HG03432 (cell line): ENCODE data around the gene NONO.
"Not testable (repeated sequence)": the region's sequence is repeated elsewhere in the genome, so short reads cannot be mapped to it uniquely, and the experiment has no call there.

Experiments
- ATAC-seq: cut with Tn5 transposase; IDR thresholded peaks from one replicate; pipeline ENCODE4 v1.9.1; 2021; ENCODE audit warnings: mild to moderate bottlenecking, moderate library complexity; ENCODE audit not compliant: unreplicated experiment

The NONO gene, protein sequence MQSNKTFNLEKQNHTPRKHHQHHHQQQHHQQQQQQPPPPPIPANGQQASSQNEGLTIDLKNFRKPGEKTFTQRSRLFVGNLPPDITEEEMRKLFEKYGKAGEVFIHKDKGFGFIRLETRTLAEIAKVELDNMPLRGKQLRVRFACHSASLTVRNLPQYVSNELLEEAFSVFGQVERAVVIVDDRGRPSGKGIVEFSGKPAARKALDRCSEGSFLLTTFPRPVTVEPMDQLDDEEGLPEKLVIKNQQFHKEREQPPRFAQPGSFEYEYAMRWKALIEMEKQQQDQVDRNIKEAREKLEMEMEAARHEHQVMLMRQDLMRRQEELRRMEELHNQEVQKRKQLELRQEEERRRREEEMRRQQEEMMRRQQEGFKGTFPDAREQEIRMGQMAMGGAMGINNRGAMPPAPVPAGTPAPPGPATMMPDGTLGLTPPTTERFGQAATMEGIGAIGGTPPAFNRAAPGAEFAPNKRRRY

GRCh38 chrX:71283403-71284143, at the start of gene NONO:
Gene NONO (plus strand): TSS chrX:71283635. CDS start chrX:71290638, 7,003 bp downstream.
- ATAC-seq, result peak; percentile 87

DNA sequence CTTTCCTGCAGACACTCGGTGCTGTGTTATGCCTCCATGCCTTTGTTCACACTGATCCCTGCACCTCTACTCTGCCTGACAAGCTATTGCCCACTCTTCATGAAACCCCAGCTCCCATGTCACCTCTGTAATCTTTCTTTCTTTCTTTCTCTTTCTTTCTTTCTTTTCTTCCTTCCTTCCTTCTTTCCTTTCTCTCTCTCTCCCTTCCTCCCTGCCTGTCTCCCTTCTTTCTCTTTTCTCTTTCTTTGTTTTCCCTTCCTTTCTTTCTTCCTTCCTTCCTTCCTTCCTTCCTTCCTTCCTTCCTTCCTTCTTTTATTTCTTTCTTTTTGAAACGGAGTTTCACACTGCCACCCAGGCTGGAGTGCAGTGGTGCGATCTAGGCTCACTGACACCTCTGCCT, 48.0 kb upstream of the NONO start:
- no peak for ATAC-seq

DNA sequence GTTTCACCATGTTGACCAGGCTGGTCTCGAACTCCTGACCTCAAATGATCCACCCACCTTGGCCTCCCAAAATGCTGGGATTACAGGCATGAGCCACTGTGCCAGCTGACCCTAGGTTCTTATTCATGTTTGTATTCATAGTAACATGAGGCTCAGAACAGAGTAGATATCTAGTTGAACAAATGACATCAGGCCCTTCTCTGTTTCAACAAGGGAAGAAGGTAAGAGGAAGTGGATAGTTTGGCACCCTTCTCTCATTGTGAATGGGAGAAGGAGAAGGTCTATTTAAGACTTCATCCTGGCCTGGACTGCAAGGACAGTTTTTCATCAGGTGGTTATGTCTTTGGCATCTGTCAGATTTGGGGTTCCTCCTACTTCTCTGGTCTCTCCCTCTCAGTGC, 46.6 kb upstream of the NONO start:
- no peak for ATAC-seq

DNA sequence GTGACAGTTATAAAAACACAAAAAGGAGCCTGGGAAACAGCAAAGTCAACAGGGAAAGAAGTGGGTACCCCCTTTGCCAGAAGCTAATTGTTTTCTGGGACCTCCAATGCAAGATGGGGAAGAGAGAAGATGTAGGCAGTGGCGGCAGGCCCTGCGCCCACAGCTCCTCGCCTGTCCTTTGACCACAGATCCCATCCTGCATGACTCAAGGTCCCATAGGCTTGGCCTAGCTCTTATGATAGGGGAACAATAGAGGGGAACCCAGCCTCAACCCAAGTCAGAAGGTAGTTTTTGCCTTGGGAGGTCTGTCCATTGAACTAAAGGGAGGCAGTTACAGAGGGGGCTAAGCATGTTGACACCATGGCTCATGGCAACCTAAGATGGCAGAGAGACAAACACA, 43.7 kb upstream of the NONO start:
- ATAC-seq, result no peak

DNA sequence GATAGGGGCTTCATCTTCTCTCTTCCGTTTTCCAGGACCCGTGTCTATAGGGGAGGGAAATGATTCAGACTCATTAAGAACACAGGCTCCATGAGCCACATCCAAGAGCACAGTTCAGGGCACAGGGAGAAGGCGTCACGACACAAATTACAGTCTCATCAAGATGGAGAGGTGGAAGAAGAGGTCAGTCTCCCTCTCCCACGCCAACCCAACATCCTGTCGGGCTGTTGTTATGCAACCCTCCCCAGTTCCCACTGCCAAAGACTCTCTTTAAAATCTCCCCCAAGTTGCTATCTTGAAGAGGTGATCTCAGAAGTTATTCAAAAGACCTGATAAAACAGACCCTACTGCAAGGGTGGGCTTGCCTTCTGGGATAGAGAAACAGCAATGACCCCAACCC, 42.1 kb upstream of the NONO start:
- no peak for ATAC-seq

DNA sequence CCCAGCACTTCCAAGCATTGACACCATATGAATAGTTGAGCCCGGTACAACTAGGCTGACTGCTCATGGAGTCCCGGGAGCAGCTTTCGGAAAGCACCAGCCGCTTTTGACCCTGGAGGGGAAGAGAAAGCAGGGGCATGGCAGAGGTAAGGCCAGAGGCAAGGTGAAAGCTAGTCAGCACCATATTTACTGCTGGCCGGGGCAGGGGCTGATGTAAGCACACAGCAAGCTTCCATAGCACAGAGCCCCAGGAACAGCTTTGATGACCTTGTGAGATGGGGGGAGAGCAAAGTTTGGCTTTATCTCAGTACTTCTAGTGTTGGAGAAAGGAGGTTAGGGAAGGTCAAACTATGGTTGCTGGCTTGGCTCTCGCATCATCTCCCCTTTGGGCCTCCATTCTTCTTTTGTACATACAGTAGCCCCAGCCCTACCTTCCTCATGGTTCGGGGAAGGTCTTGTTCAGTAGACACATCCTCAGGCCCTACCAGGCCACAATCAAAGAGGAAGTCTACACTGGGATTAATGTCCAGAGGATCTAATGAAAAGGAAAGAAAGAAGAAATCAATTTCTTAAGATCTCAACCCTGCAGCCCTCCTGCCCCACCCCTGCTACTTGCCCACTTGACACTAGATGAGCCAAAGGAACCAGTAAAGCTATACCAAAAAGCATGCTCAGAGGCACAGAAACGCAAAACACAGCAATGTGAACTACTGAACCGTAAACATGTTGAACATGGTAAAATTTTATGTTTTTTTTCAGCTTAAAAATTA, 38.9 kb upstream of the NONO start:
- ATAC-seq, result no peak

DNA sequence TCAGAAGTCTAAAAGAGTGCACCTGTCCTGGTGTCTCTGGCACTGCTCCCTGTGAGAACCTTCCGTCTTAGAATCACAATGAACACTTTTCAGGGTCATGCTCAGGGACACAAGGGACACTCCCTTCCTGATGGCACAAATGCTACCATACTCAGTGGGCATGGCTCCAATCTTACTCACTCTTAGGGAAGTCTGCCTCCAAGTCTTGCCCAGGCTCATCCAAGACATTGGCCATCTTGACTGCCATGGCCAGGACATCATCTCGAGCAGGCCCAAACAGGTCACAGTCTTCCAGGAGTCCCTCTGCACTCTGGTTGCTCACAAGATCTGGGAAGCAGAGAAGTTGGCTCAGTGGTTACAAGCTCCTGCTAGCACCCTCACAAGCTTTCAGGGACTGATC, 38.3 kb upstream of the NONO start:
- ATAC-seq, result no peak

DNA sequence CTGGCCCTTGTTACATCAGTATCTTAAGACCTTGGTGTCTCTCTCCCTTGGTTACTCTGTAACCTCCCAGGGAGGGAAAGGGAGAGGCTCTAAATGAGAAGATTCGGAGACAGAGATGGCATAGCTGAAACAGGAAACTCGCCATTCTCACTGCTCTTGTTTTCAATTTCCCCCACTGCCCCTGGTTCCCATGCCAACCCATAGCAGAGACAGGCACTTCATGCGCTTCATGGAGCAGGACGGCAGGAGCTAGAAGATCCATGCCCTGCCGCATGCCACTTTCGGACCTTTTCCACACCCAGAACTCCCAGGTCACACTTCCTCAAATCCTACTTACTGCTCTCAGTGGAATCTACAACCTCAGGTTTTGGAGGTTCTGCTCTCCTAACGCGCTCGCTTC, 32.6 kb upstream of the NONO start:
- no peak for ATAC-seq

GRCh38 chrX:71251466-71251973, 31.9 kb upstream of the NONO start:
- ATAC-seq, result no peak

- ATAC-seq, result no peak
Measured at GRCh38 chrX:71252221-71252620, 31.2 kb upstream of the NONO start.

DNA sequence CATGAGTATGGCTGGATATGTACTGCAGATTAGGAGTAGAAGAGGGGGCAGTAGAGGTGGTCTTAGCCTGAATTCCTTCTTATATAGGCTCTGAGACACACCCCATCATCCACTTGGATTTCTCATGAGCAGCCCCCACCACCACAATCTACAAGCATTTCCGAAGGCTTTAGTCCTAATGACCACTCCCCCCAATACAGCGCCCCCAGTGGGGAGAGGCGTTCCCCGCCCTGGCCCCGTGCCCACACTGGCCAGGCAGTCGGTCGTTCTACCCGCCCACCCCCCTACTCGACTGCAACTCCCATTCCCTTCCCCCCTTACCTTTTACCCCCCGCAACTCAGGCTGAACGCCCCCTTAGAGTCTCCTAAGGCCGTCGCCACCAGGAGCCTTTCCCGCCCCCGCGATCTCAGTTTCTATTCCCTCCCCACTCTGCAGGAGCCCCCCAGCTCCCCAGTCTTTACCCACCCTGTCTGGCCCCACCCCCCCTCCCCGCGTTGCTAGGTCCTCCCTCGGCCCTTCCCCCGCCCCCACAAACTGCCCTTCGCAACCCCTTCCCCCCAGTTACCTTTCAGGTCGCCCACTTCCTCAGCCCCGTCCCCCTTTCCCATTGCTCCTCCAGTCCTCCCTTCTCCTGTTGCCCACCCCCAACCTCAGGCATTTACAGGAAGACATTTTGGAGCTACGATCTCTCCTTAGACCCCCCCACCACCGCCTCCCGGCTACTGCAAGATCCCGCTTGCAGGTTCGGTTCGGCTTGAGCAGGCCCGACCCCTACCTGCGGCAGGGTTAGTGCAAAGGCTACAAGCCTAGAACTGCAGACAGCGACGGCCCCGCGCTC, 30.0 kb upstream of the NONO start:
- no peak for ATAC-seq

GRCh38 chrX:71254092-71254963, 29.1 kb upstream of the NONO start, which contains the start of gene ZMYM3:
Gene ZMYM3 (minus strand): TSS chrX:71254140. CDS start chrX:71253255, 885 bp downstream.
- ATAC-seq, result peak; percentile 91

GRCh38 chrX:71256051-71256450, 27.4 kb upstream of the NONO start:
- no peak for ATAC-seq

DNA sequence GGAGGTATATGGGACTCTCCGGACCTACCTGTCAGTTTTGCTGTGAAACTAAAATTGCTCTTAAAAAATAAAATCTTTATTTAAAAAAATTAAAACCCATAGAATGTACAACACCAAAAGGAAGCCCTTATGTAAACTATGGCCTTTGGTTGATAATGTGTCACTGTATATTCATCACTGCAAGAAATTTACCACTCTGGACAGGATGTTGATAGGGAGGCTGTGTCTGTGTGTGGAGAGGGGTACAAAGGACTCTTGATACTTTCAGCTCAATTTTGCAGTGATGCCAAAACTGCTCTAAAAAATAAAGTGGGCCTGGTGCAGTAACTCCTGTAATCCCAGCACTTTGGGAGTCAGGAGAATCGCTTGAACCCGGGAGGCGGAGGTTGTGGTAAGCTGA, 26.6 kb upstream of the NONO start:
- ATAC-seq, result no peak

DNA sequence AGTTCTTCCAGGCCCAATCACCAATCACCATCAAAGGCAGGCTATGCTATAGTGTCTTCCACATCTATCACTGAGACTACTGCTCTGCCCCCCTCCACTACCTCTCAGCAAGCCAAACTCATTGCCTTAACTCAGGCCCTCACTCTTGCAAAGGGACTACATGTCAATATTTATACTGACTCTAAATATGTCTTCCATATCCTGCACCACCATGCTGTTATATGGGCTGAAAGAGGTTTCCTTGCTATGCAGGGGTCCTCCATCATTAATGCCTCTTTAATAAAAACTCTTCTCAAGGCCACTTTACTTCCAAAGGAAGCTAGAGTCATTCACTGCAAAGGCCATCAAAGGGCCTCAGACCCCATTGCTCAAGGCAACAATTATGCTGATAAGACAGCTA, 14.8 kb upstream of the NONO start:
- not testable (repeated sequence) for ATAC-seq

DNA sequence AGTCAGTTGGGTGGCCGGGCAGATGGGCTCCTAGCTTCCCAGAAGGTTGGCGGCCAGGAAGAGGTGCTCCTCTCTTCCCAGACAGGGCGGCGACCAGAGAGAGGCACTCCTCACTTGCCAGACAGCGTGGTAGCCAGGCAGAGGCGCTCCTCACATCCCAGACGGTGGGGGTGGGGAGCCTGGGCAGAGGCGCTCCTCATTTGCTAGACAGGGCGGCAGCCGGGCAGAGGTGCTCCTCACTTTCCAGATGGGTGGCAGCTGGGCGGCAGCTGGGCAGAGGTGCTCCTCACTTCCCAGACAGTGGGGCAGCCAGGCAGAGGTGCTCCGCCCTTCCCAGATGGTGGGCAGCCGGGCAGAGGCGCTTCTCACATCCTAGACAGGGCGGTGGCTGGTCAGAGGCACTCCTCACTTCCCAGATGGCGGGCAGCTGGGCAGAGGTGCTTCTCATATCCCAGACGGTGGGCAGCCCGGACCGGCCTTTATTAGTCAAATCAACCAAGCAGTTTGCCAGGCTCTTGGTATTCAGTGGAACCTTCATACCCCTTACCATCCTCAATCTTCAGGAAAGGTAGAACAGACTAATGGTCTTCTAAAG, 13.5 kb upstream of the NONO start:
- no peak for ATAC-seq

DNA sequence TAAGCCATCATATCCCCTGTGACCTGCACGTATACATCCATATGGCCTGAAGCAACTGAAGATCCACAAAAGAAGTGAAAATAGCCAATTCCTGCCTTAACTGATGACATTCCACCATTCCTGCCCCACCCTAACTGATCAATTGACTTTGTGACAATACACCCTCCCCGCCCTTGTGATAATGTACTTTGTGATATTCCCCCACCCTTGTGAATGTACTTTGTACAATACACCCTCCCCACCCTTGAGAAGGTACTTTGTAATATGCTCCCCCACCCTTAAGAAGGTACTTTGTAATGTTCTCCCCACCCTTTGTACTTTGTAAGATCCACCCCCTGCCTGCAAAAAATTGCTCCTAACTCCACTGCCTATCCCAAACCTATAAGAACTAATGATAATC, 11.1 kb upstream of the NONO start:
- ATAC-seq, result not testable (repeated sequence)

- not testable (repeated sequence) for ATAC-seq
Measured at GRCh38 chrX:71281300-71281699, 2.1 kb upstream of the NONO start.
